HG02884 (cell line): ENCODE results near the gene ACO2.
A peak's percentile ranks its signal among the peaks of the same experiment; 100 is the strongest.
"Not testable (repeated sequence)": the region's sequence is repeated elsewhere in the genome, so short reads cannot be mapped to it uniquely, and the experiment has no call there.

Experiments used
- ATAC-seq: cut with Tn5 transposase; IDR thresholded peaks from one replicate; pipeline ENCODE4 v1.9.1; 2021; ENCODE audit warnings: mild to moderate bottlenecking, moderate library complexity; ENCODE audit not compliant: unreplicated experiment

ACO2 gene

DNA sequence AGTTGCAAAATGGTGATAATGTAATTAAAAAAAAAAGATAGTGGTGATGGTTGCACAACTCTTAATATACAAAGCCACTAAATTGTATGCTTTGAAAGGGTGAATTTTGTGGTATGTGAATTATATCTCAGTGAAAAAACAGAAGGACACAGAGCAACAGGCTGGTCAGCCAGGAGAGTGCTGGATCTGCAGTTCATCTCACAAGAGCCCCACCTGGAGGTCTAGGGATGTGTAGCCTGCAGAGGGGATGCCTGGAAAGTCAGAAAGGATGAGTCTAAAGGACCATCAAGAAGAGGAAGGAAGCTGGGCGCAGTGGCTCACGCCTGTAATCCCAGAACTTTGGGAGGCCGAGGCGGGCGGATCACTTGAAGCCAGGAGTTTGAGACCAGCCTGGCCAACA, 66.3 kb downstream of the ACO2 start:
- no peak for ATAC-seq

DNA sequence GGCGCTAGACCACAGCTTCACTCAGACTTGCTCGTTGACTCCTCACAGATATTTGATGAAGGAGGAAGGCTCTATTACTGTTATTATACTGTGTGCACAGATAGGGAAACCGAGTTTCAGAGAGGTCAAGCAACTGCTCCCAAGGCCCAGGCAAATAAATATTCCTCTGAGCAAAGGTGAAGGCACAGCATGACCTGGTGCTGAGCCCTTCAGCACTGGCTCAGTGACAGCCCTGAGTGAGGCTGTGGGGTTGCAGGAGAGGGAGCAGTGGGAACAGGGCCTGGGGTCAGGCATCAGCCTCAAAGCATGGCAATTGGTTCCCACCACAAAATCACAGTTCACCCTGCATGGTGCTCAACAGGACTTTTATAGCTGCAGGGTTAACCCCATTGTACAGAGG, 68.3 kb downstream of the ACO2 start:
- no peak for ATAC-seq

DNA sequence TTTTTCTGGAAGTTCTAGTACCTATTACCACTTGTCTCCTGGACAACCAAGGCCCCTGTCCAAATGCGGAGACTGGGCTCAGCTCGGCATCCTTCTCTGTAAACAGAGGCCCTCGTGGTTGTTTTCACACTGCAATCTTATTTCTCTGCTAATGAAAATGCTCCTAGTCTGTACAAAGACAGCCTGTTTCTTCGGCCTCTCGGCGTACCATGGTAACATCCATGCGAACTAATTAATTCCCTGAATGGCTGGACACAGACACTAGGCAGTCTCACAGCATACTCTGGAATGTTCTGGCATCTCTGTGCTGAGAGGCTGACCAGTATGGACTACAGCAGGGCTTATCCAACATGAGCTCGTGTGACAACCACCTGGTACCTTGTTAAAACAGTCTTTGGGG, 69.7 kb downstream of the ACO2 start:
- no peak for ATAC-seq

DNA sequence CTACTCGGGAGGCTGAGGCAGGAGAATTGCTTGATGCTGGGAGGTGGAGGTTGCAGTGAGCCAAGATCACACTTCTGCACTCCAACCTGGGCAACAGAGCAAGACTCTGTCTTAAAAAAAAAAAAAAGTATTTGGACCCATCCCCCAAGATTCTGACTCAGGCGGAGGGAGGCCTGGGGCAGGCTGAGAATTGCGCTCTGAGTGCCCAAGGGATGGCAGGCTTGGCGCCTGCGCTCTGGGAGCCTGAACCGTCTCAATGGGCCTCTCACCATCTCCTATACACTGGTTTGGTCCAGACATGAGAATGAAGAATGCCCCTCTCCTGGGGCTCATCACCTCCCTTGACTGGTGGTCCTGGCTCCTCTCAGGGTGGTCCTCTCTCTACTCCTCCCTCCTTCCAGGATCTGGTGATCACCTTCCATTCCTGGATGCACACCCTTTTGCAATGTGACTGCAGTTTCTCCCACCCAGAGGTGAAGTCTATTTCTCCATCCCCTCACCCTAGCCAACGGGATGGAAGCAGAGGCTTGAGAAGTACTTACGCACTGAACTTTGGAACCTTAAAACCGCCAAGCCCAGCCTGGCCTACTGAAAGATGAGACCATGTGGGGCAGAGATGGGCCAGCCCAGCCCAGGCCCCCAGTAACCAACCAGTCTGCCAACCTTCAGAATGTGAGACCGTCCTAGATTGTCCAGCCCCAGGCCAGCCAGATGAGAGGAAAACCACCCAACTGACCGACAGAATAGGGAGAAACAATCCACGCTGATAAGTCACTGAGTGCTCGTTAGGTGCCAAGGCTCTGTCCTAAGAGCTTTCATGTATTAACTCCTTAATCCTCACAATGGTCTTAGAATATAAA, 70.5 kb downstream of the ACO2 start:
- no peak for ATAC-seq

DNA sequence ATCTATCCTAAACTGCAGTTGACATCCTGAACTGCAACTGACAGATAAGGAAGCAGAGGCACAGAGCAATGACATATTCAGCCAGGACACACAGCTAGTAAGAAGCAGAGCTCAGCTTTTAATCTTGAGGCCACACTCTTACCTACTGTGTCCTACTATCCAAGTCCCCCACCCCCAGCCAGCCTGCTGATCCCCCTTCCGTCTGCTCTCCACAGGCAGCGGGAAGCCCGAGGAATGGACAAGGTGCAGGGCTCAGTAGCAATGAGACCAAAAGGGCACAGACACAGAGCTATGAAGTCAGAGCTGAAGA, 71.0 kb downstream of the ACO2 start:
- no peak for ATAC-seq

DNA sequence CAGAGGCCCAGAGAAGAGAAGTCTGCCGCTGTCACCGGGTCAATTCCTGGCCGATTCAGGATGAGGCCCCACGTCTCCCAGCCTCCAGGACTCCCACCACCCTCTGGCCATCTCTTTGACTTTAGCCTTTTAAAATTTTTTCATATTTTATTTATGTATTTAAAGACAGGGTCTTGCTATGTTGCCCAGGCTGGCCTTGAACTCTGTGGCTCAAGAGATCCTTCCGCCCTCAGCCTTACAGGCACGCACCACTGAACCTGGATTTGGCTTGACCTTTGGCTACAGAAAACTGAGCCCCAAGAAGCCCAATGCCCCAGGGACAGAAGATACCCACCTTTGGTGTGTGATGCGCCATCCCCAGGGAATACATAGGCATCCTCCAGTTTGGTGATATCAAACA, 71.4 kb downstream of the ACO2 start:
- ATAC-seq = no peak

DNA sequence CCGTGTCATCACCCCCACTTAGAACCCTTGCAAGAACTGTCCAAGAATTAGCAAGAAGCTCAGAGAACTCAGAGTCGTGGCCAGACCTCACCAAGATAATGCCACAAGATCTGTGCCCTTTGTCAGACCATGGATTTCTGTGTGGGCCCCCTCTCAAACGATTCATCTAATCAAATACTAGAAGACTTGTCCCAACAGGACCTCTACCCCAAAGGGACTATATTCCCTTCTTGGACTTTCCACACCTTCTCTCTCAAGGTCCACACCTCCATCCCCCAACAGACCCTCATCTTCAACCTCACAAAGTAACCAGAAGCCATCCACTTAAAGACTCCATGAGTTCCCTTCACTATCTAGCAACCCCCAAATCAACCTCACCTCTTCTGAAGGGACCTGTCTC, 72.6 kb downstream of the ACO2 start:
- no peak for ATAC-seq

DNA sequence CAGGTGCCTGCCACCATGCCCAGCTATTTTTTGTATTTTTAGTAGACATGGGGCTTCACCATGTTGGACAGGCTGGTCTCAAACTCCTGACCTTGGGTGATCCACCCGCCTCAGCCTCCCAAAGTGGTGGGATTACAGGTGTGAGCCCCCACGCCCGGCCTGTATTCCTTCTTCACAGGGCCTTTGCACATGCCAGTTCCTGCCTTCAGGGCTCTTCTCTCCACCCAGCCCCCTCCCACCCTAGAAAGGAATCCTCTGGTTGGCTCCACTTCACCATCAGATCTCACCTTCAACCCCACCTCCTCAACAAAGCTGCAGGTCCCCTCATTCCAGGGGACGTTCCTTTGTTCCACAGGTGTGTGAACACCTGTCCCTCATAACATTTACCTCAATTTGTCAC, 73.3 kb downstream of the ACO2 start:
- ATAC-seq = no peak

DNA sequence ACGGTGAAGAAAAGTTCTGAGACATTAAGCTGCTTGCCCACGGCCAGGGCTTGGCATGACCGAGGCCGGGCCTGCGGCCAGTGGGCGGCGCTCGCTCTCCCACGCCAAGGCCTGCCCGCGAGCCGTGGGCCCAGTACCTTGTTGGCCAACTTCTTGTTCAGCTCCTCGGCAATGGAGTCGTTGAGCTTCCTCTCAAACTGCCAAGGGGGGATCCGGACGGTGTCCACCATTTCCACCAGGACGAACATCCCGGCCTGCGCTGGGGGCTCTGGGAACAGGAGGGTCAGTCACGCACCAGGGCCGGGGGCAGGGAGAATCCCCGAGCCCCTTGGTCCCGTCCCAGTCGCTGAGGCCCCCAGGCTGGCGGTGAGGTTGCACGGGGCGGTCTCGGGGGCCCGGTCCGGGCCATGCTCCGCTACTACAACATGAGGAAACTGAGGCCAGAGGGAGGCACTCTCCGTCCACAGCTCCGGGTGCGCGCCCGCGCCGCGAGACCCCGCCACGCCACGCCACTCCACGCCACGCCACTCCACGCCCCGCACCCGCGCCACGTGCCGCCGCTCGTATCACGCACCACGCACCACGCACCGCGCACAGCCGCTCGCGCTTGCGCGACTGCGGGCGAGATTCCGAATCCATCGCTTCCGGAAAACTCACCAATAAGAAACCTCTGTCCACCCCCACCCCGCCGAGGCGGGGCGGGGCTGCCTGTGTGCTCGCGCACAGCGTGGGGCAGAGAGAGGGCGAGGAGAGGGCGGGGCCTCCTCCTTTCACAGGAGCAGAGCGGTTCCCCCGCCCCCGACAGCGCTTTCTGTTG, 75.1 kb downstream of the ACO2 start, which contains the start of gene POLR3H:
Gene POLR3H (minus strand): TSS at position 617 of the 817 bp plus-strand sequence. CDS start 369 bp downstream, at position 248.
- peak; percentile 82 for ATAC-seq

DNA sequence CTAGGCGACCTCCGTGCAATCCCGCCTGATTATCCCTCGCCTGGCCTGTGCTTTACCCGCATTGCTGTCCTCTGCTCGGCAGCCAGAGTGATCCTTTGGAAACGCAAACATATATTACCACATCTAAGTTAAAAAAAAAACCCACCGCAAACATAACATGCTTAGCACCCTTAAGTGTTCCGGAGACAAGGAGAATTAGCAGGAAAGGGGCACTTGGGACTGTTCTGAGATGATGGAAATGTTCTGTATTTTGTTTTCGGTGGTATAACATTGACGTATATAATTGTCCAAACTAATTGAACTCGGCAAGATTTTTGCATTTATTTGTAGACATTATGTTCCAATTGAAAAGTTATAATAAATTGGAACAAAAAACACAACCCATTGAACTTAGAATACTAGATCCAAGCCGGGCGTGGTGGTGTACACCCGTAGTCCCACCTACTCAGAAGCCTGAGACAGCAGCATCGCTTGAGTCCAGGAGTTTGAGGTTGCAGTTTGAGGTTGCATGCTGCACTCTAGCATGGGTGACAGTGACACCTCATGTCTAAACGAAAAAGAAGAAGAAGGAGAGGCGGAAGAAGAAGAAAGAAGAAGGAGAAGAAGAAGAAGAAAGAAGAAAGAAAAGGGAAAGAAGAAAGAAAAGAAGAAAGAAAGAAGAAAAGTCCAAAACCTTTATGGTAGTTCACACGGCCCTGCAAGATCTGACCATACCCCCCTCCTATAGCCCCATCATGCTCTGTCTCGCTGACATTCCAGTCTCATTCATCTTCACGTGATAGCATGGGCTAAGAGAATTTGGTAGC, 76.0 kb downstream of the ACO2 start:
- ATAC-seq = no peak

DNA sequence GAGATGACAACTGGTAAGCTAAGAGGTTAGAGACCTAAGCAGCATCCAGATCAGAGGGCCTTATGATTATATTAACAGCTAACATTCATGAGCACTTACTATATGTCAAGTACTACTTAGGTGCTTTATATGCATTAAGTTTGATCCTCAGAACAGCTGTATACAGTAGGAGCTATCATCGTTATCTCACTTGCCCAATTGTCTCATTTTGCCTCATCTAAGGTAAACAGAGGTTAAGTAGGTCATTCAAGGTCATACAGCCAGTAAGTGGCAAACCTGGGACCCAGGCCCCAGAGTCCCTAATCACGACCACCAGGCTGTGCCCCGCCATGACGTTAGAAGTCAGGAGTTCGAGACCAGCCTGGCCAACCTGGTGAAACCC, 79.9 kb downstream of the ACO2 start:
- ATAC-seq = no peak

DNA sequence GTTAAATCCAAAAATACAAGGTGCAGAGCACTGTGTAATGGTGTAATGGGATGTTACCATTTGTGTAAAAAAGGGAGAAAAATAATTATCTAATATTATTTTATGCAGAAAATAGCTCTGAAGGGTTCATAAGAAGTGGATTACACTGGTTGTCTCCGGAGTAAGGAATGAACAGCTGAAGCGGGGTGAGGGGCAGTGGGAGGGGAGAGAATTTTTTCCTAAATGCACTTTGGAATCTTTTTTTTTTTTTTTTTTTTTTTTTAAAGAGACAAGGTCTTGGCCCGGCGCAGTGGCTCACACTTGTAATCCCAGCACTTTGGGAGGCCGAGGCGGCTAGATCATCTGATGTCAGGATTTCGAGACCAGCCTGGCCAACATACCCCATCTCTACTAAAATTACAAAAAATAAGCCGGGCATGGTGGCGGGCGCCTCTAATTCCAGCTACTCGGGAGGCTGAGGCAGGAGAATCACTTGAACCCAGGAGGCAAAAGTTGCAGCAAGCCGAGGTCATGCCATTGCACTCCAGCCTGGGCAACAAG, 82.1 kb downstream of the ACO2 start:
- no peak for ATAC-seq

DNA sequence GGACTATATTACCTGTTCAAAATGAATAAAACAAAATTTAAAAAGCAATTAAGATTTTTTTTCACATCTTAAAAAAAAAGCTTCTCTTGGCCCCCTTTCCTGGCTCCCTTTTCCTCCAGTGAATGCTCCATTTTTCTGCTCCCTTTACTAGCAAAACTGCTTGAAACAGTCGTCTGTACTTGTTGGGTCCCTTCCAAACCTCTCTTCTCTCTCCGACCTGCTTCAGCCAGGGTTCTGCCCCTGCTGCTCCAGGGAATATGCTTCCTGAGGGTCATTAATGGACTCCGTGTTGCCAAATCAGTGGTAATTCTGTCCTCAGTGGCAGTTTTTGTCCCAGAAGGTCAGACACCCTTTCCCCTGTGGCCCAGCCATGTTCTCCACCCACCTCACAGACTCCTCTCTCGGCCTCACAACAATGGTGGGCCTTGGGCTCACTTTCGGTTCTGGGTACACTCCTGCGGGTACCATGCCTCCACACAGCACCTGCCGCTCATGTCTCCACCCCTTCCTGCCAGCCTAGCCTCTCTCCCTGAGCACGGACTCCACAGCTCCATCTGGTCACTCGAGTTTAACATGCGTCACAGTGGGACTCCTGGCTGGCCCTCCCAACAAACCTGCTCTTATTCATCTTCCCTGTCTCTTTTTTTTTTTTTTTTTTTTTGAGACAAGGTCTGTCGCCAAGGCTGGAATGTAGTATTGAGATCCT, 83.1 kb downstream of the ACO2 start:
- no peak for ATAC-seq

DNA sequence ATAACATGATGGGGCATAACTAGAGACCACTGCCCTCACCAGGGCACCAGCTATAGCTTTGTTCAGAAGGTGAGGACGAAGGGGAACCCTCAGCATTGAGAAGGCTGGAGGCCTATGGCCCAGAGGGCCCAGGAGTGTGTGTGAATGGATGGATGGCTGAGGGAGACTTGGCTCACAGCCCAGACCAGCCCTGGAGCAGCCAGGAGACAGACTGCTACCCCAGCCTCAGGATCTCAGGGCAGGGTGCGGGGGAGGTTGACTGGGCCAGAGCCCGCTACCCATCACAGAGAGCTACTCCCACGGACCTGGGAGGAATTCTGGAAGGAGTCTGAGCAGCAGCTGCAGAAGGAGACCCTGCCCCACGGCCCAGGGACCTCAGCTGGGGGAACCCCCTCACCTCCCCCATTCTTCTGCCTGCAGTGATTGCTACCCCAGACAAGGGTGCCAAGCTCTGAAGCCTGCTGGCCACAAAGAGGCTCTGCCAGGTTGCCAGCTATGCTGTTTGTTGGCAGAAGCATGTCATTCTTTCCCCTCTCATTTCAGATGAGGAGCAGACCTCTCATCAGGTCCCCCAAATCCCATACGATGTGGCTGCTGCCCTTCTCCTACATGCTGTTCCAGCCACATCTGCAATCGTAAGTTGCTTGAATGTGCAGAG, 86.5 kb downstream of the ACO2 start:
- no peak for ATAC-seq

DNA sequence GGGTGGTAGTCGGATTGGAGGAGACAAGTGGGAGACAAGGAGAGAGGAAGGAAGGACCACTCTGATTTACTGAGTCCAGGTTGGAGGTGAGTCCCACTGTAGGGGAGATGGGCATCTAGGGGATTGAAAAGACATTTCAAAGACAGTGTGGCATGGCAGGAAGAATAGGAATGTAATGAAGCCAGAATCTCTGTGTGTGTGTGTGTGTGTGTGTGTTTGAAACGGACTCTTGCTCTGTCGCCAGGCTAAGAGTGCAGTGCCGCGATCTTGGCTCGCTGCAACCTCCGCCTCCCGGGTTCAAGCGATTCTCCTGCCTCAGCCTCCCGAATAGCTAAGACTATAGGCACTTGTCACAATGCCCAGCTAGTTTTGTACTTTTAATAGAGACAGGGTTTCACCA, 87.6 kb downstream of the ACO2 start:
- no peak for ATAC-seq

DNA sequence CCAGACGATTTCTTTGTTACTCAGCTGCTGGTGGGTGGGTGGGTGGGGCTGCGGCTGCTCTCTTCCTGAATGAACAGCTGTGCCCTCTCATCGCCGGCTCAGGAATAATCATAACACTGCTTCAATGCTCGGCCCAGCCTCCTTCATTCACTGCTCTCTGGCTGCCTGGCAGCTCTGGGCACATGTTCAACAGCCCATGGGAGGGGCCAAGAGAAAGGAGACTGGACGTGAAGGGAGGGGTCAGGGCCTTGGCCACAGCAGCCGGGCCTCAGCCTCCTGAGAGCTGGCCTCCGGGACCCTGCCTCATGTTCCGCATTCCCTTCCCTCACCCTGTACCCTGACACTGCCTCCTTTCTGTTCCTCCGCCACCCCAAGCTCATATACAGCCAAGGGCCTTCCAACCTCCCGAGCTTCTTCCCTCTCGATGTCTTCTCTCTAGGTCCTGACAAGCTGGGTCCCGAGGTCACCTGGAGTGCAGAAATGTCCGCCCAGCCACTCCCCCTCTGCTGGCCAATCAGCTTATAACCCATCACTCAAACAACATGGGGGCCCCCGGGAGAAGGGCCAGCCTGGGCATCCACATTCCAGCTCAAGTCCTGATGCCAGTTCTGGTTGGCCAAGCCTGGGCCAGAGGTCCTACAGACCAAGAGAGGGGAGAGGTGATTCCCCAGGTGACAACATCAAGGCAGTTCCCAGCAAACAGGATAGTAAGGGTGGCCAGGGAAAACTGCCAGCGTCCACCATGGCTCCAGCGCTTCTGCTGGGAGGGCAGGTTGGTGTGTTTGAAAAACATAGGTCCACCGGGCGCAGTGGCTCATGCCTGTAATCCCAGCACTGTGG, 88.7 kb downstream of the ACO2 start:
- ATAC-seq = no peak

DNA sequence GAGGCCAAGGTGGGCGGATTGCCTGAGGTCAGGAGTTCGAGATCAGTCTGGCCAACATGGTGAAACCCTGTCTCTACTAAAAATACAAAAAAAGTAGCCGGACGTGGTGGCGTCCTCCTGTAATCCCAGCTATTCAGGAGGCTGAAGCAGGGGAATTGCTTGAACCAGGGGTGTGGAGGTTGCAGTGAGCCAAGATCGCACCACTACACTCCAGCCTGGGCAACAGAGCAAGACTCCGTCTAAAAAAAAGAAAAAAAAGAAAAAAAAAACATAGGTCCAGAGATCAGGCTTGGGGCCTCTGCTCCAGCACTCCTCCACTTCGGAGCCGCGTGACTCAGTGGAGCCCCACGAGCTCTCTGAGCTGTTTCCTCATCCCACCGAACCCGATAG, 89.3 kb downstream of the ACO2 start:
- not testable (repeated sequence) for ATAC-seq

DNA sequence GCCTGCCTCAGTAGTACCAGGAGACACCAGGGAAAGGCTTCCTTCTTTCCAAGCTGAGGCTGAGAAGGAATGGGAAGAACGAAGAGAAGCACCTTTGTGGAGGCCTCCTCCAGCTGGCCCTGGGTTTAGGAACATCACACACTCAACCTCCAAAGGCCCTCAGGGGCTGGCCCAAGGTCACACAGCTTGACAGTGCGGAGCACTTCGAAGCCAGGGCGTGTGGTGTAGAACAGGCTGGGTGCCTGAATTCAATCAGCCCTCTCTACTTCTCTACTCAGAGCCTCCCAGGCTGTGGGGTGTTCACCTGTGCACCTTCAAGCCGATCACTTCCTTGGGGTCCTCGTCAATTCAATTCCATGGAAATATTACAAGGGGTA, 91.2 kb downstream of the ACO2 start:
- ATAC-seq = no peak

DNA sequence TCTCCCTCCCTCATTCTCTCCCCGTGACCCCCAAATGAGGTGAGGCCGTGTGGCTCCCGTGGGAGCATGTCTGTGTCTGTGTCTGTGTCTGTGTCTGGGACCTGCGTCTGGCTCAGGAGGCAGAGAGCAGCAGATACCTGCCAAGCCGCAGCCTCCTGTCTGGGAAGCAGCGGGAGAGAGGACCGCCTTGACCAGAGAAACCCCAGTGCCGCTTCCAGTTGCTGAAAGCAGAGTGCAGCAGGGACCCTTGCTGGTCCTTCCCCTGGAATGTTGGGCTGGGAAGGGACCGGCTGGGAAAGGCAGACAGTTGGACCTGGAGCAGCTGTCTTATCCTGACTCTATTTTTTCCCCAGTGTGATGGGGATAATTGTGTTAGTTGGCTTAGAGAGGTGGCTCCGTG, 92.4 kb downstream of the ACO2 start:
- no peak for ATAC-seq
